WTC11 (cell line): Measurements from ENCODE around the gene PHF13. TPM values are rescaled to one million over a fixed set of nuclear protein-coding genes. Genes with fewer than 3 reads are reported as not detected.

Experiments used
- ATAC-seq: fragments of 200-7000 bp; cut with Tn5 transposase; 2 replicates; pipeline ENCODE4 v1.10.0; 2021; ENCODE audit warnings: mild to moderate bottlenecking, moderate library complexity
- CTCF ChIA-PET: fragments of 300-600 bp; sonication (Branson Sonifier 250); formaldehyde crosslinking; loops from one replicate; lab custom pipeline; 2021; ENCODE audit warnings: antibody characterized with exemption; lab: Charles Lee
- POLR2A ChIA-PET: fragments of 350-600 bp; sonication (Branson Sonifier 250); formaldehyde crosslinking; loops from one replicate; lab custom pipeline; 2021; ENCODE audit warnings: antibody characterized with exemption; lab: Charles Lee
- DNase-seq: peaks from one replicate; pipeline ENCODE4 v3.0.0; 2021; ENCODE audit warnings: low spot score
- H3K27ac Mint-ChIP-seq: 2 replicates; pipeline ENCODE4 v1.8.0; 2021; ENCODE audit warnings: mixed read lengths
- H3K27me3 Mint-ChIP-seq: 2 replicates; pipeline ENCODE4 v1.8.0; 2021; ENCODE audit warnings: low read depth, mild to moderate bottlenecking, moderate library complexity, mixed read lengths
- H3K36me3 Mint-ChIP-seq: 2 replicates; pipeline ENCODE4 v1.8.0; 2021; ENCODE audit warnings: mixed read lengths
- H3K4me1 Mint-ChIP-seq: 2 replicates; pipeline ENCODE4 v1.8.0; 2022; ENCODE audit warnings: mixed read lengths
- H3K4me3 Mint-ChIP-seq: 2 replicates; pipeline ENCODE4 v1.8.0; 2021; ENCODE audit warnings: mild to moderate bottlenecking, moderate library complexity, mixed read lengths
- H3K9me3 Mint-ChIP-seq: 2 replicates; pipeline ENCODE4 v1.8.0; 2021; ENCODE audit warnings: mixed read lengths
- ATF2 ChIP-seq: sonication (generic); formaldehyde crosslinking; IDR thresholded peaks from 2 replicates; pipeline ENCODE4 v1.8.1; 2022; ENCODE audit warnings: low read depth, missing genetic modification reagents, borderline replicate concordance
- ESRRA ChIP-seq: sonication (generic); formaldehyde crosslinking; IDR thresholded peaks from 2 replicates; pipeline ENCODE4 v1.8.1; 2022; ENCODE audit warnings: mild to moderate bottlenecking, missing genetic modification reagents, borderline replicate concordance
- FOXP1 ChIP-seq: sonication (generic); formaldehyde crosslinking; IDR thresholded peaks from 2 replicates; pipeline ENCODE4 v1.8.0; 2022; ENCODE audit warnings: missing genetic modification reagents, mild to moderate bottlenecking, moderate library complexity, borderline replicate concordance
- FOXP4 ChIP-seq: sonication (generic); formaldehyde crosslinking; IDR thresholded peaks from 2 replicates; pipeline ENCODE4 v1.8.0; 2022; ENCODE audit warnings: mild to moderate bottlenecking, missing genetic modification reagents
- GABPB1 ChIP-seq: sonication (generic); formaldehyde crosslinking; IDR thresholded peaks from 2 replicates; pipeline ENCODE4 v1.8.1; 2023; ENCODE audit warnings: mild to moderate bottlenecking, missing genetic modification reagents
- JUN ChIP-seq: sonication (generic); formaldehyde crosslinking; IDR thresholded peaks from 2 replicates; pipeline ENCODE4 v1.8.0; 2023; ENCODE audit warnings: mild to moderate bottlenecking, missing genetic modification reagents
- KAT7 ChIP-seq: sonication (generic); formaldehyde crosslinking; IDR thresholded peaks from 2 replicates; pipeline ENCODE4 v1.8.1; 2023; ENCODE audit warnings: missing genetic modification reagents, mild to moderate bottlenecking, borderline replicate concordance
- NR1H2 ChIP-seq: sonication (generic); formaldehyde crosslinking; IDR thresholded peaks from 2 replicates; pipeline ENCODE4 v1.9.0; 2021; ENCODE audit warnings: mild to moderate bottlenecking, moderate library complexity, missing genetic modification reagents
- NR2C2 ChIP-seq: sonication (generic); formaldehyde crosslinking; IDR thresholded peaks from 2 replicates; pipeline ENCODE4 v1.8.0; 2022; ENCODE audit warnings: mild to moderate bottlenecking, missing genetic modification reagents
- PRDM15 ChIP-seq: sonication (generic); formaldehyde crosslinking; IDR thresholded peaks from 2 replicates; pipeline ENCODE4 v1.8.0; 2022; ENCODE audit warnings: missing genetic modification reagents
- SMAD3 ChIP-seq: sonication (generic); formaldehyde crosslinking; IDR thresholded peaks from 2 replicates; pipeline ENCODE4 v1.8.0; 2022; ENCODE audit warnings: missing genetic modification reagents, mild to moderate bottlenecking, borderline replicate concordance
- SOX15 ChIP-seq: fragments of 250-450 bp; sonication (Bioruptor Pico); IDR thresholded peaks from 2 replicates; pipeline ENCODE4 v1.9.0; 2021; ENCODE audit warnings: mild to moderate bottlenecking
- TEAD4 ChIP-seq: sonication (generic); formaldehyde crosslinking; IDR thresholded peaks from 2 replicates; pipeline ENCODE4 v1.8.0; 2022; ENCODE audit warnings: mild to moderate bottlenecking, missing genetic modification reagents
- ZNF281 ChIP-seq: sonication (generic); formaldehyde crosslinking; IDR thresholded peaks from 2 replicates; pipeline ENCODE4 v1.8.0; 2023; ENCODE audit warnings: mild to moderate bottlenecking, missing genetic modification reagents
- ZNF317 ChIP-seq: sonication (generic); formaldehyde crosslinking; IDR thresholded peaks from 2 replicates; pipeline ENCODE4 v1.8.1; 2023; ENCODE audit warnings: low read depth, mild to moderate bottlenecking, moderate library complexity, missing genetic modification reagents, borderline replicate concordance
- total RNA-seq: library from RNA; stranded (reverse); gene quantifications from 3 replicates; pipeline ENCODE4 v1.2.3, GENCODE V29; 2021
- TF ChIP-seq, protein P1 (sequence below): sonication (generic); formaldehyde crosslinking; IDR thresholded peaks from 2 replicates; pipeline ENCODE4 v1.8.0; 2022; ENCODE audit warnings: mild to moderate bottlenecking, missing genetic modification reagents
- TF ChIP-seq, protein P2 (sequence below): sonication (generic); formaldehyde crosslinking; IDR thresholded peaks from 2 replicates; pipeline ENCODE4 v1.8.0; 2022; ENCODE audit warnings: mild to moderate bottlenecking, missing genetic modification reagents

PHF13 gene
- total RNA-seq, 1 experiment from 2014 or later: 39.6 TPM

DNA sequence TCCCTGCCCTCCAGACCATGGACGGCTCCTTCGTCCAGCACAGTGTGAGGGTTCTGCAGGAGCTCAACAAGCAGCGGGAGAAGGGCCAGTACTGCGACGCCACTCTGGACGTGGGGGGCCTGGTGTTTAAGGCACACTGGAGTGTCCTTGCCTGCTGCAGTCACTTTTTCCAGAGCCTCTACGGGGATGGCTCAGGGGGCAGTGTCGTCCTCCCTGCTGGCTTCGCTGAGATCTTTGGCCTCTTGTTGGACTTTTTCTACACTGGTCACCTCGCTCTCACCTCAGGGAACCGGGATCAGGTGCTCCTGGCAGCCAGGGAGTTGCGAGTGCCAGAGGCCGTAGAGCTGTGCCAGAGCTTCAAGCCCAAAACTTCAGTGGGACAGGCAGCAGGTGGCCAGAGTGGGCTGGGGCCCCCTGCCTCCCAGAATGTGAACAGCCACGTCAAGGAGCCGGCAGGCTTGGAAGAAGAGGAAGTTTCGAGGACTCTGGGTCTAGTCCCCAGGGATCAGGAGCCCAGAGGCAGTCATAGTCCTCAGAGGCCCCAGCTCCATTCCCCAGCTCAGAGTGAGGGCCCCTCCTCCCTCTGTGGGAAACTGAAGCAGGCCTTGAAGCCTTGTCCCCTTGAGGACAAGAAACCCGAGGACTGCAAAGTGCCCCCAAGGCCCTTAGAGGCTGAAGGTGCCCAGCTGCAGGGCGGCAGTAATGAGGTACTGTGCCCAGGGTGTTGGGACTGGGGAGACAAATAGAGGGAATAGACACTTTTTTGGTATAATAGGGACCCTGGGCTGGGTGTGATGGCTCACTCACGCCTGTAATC is 32.7 kb upstream of the PHF13 start:
- peaks cover 17% of the 10 kb centered on the region for H3K4me1 Mint-ChIP-seq
- H3K27ac Mint-ChIP-seq: peak overlapping the region; percentile 60
- H3K27me3 Mint-ChIP-seq: no peaks in the 10 kb centered on the region
- DNase-seq (no peak), ATAC-seq (no peak)
- peak overlapping the region; percentile 85 for H3K4me3 Mint-ChIP-seq
- peaks cover 3% of the 10 kb centered on the region; the same call in 1 of the 2 replicates for H3K36me3 Mint-ChIP-seq
- CTCF ChIA-PET: interaction anchor here (0.7 to 2.9 kb wide), 5 partner anchors 21 to 90 kb away, joined by 3 to 20 read pairs (median 5); partner anchors contain the start of genes KLHL21, NOL9 and TAS1R1
- H3K9me3 Mint-ChIP-seq: no peaks in the 10 kb centered on the region
- POLR2A ChIA-PET: interaction anchor here (0.6 to 2.0 kb wide), 4 partner anchors 8 to 90 kb away, joined by 3 to 5 read pairs (median 4); no protein-coding TSS in a partner anchor
- TF ChIP-seq JUN (CRISPR knock-in tag) (no peak), NR2C2 (CRISPR knock-in tag) (no peak), ESRRA (no peak), SOX15 (CRISPR knock-in tag) (no peak), GABPB1 (CRISPR knock-in tag) (no peak), KAT7 (CRISPR knock-in tag) (no peak), FOXP1 (CRISPR knock-in tag) (no peak), SMAD3 (CRISPR knock-in tag) (no peak), PRDM15 (CRISPR knock-in tag) (no peak), FOXP4 (CRISPR knock-in tag) (no peak), NR1H2 (CRISPR knock-in tag) (no peak), ZNF317 (CRISPR knock-in tag) (no peak), ZNF281 (no peak), TEAD4 (CRISPR knock-in tag) (no peak), ATF2 (CRISPR knock-in tag) (no peak)
- TF ChIP-seq, protein P1, sequence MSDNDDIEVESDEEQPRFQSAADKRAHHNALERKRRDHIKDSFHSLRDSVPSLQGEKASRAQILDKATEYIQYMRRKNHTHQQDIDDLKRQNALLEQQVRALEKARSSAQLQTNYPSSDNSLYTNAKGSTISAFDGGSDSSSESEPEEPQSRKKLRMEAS: no peak
- TF ChIP-seq, protein P2, sequence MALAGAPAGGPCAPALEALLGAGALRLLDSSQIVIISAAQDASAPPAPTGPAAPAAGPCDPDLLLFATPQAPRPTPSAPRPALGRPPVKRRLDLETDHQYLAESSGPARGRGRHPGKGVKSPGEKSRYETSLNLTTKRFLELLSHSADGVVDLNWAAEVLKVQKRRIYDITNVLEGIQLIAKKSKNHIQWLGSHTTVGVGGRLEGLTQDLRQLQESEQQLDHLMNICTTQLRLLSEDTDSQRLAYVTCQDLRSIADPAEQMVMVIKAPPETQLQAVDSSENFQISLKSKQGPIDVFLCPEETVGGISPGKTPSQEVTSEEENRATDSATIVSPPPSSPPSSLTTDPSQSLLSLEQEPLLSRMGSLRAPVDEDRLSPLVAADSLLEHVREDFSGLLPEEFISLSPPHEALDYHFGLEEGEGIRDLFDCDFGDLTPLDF (CRISPR knock-in tag): no peak
